ENCODE measurements around the gene CLCN6. TPM values are rescaled to one million over a fixed set of nuclear protein-coding genes. Genes with fewer than 3 reads are reported as not detected.

Gene CLCN6
- total RNA-seq, 1 donor from 2014 or later, result 29.2 TPM

- Histone ChIP-seq H3K27ac (no peak overlapping the region), H3K27me3 (ENCODE audit: low read depth) (peaks cover 53% of the 10 kb centered on the region), H3K4me3 (no peak overlapping the region), H3K36me3 (no peaks in the 10 kb centered on the region), H3K4me1 (no peaks in the 10 kb centered on the region), H3K9me3 (no peaks in the 10 kb centered on the region)
- ATAC-seq, result no peak
- intact Hi-C loops (cut with DNase I), result no loop called here
- no peak for TF ChIP-seq CTCF (IDR thresholded peaks at IDR 0.05)
- no peak for DNase-seq
Measured at GRCh38 chr1:11855430-11855829, 49.4 kb downstream of the CLCN6 start.

GRCh38 chr1:11856698-11857097, 50.7 kb downstream of the CLCN6 start:
- Histone ChIP-seq H3K27ac (no peak overlapping the region), H3K36me3 (no peaks in the 10 kb centered on the region), H3K9me3 (no peaks in the 10 kb centered on the region), H3K27me3 (ENCODE audit: low read depth) (peaks cover 58% of the 10 kb centered on the region), H3K4me3 (no peak overlapping the region), H3K4me1 (no peaks in the 10 kb centered on the region)
- ATAC-seq, result no peak
- DNase-seq, result no peak
- intact Hi-C loops (cut with DNase I), result no loop called here
- no peak for TF ChIP-seq CTCF (IDR thresholded peaks at IDR 0.05)

- no peak for TF ChIP-seq CTCF (IDR thresholded peaks at IDR 0.05)
- Histone ChIP-seq H3K36me3 (no peaks in the 10 kb centered on the region), H3K4me3 (no peak overlapping the region), H3K9me3 (no peaks in the 10 kb centered on the region), H3K27ac (no peak overlapping the region), H3K4me1 (no peaks in the 10 kb centered on the region), H3K27me3 (ENCODE audit: low read depth) (peaks cover 61% of the 10 kb centered on the region)
- no peak for ATAC-seq
- intact Hi-C loops (cut with DNase I), result no loop called here
- no peak for DNase-seq
Measured at GRCh38 chr1:11857164-11857851, 51.3 kb downstream of the CLCN6 start.

DNA sequence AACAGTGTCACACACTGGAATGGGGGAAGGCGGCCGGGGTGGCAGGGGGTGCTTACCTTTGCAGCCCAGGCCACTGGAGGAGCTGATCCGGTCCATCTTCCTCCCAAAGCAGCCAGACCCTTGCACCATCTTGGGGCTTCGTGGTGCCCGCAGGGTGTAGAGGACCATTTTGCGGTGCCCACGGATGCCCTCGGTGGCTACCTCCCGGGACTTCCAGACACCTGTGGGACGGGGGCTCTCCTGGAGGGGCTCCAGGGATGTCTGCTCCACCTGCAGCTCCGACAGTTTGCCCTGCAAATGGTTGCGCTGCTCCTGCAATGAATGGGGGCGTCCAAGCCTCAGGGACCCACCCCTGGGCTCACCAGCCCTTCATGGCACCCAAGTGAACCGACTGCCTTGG, 52.2 kb downstream of the CLCN6 start:
- Histone ChIP-seq H3K27me3 (ENCODE audit: low read depth) (peaks cover 69% of the 10 kb centered on the region), H3K9me3 (no peaks in the 10 kb centered on the region), H3K4me1 (no peaks in the 10 kb centered on the region), H3K36me3 (no peaks in the 10 kb centered on the region), H3K4me3 (no peak overlapping the region), H3K27ac (no peak overlapping the region)
- TF ChIP-seq CTCF (IDR thresholded peaks at IDR 0.05), result no peak
- no peak for ATAC-seq
- intact Hi-C loops (cut with DNase I), result no loop called here
- DNase-seq, result no peak

GRCh38 chr1:11858613-11858967, 52.6 kb downstream of the CLCN6 start, which contains the start of gene NPPB:
NPPB (minus strand) TSS chr1:11858945; CDS start chr1:11858833, 112 bp downstream.
- Histone ChIP-seq H3K36me3 (no peaks in the 10 kb centered on the region), H3K27ac (no peak within 1 kb of the TSS), H3K4me3 (no peak within 1 kb of the TSS), H3K4me1 (no peaks in the 10 kb centered on the region), H3K9me3 (no peaks in the 10 kb centered on the region), H3K27me3 (ENCODE audit: low read depth) (peaks cover 70% of the 10 kb centered on the region)
- no peak for DNase-seq
- ATAC-seq, result no peak
- TF ChIP-seq CTCF (IDR thresholded peaks at IDR 0.05), result no peak
- intact Hi-C loops (cut with DNase I), result no loop called here

Data from lower lobe of right lung (tissue), 2 donors.